Activated T-helper 17 cell treated with anti-CD3 and anti-CD28 coated beads, Interleukin-2, amount 50 U/mL, for 72 hours (primary cell): ENCODE measurements around the gene RAB3B. TPM values are rescaled to one million over a fixed set of nuclear protein-coding genes. Genes with fewer than 3 reads are reported as not detected.
A peak's percentile ranks its signal among the peaks of the same experiment; 100 is the strongest.
"Not testable (repeated sequence)": the region's sequence is repeated elsewhere in the genome, so short reads cannot be mapped to it uniquely, and the experiment has no call there.

Source experiments
- ATAC-seq: fragments of 150-1000 bp; cut with Tn5 transposase; replicated peaks from 2 replicates; pipeline ENCODE4 v1.10.0; 2021; ENCODE audit warnings: mild to moderate bottlenecking, moderate library complexity
- H3K27ac Mint-ChIP-seq: one replicate; pipeline ENCODE4 v1.8.0; 2022; ENCODE audit warnings: mixed read lengths
- H3K27me3 Mint-ChIP-seq: one replicate; pipeline ENCODE4 v1.8.0; 2022; ENCODE audit warnings: mixed read lengths
- H3K36me3 Mint-ChIP-seq: one replicate; pipeline ENCODE4 v1.8.0; 2022; ENCODE audit warnings: low read depth, mild to moderate bottlenecking, mixed read lengths
- H3K4me1 Mint-ChIP-seq: one replicate; pipeline ENCODE4 v1.8.0; 2022; ENCODE audit warnings: mixed read lengths
- H3K4me3 Mint-ChIP-seq: one replicate; pipeline ENCODE4 v1.8.0; 2022; ENCODE audit warnings: mild to moderate bottlenecking, mixed read lengths
- H3K9me3 Mint-ChIP-seq: one replicate; pipeline ENCODE4 v1.8.0; 2022; ENCODE audit warnings: mixed read lengths
- total RNA-seq, 2 donors: library from RNA; stranded (reverse); gene quantifications; one replicate each; pipeline ENCODE4 v1.2.3, GENCODE V29; 2022

RAB3B gene
- total RNA-seq, 2 donors from 2014 or later = 0.26 TPM

GRCh38 chr1:51902456-51902855 is 88.0 kb downstream of the RAB3B start:
- Mint-ChIP-seq H3K4me3 (no peak overlapping the region), H3K36me3 (no peaks in the 10 kb centered on the region), H3K9me3 (peaks cover 4% of the 10 kb centered on the region), H3K27ac (no peak overlapping the region), H3K4me1 (no peaks in the 10 kb centered on the region), H3K27me3 (peaks cover 17% of the 10 kb centered on the region)
- no peak for ATAC-seq

DNA sequence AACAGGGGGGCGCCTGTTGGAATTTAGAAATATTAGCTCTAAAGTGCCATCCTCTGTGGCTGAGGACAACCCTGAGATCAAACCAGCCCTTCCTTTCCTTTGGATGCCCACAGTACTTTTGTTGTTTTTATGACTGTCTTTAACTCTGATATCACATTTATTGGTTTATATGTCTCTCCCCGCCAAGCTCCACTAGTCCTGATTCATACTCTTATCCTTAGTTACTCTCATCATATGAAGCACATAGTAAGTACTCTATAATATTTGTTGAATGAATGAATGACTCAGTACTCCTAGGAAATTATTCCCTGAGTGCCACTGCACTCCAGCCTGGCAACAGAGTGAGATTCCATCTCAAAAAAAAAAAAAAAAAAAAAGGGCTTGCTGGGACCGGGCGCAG is 89.3 kb downstream of the RAB3B start:
- Mint-ChIP-seq H3K9me3 (no peaks in the 10 kb centered on the region), H3K4me1 (no peaks in the 10 kb centered on the region), H3K27me3 (peaks cover 18% of the 10 kb centered on the region), H3K4me3 (no peak overlapping the region), H3K36me3 (no peaks in the 10 kb centered on the region), H3K27ac (no peak overlapping the region)
- ATAC-seq = no peak

GRCh38 chr1:51899022-51899421 is 91.5 kb downstream of the RAB3B start:
- no peaks in the 10 kb centered on the region for H3K4me1 Mint-ChIP-seq
- no peak for ATAC-seq
- peaks cover 32% of the 10 kb centered on the region for H3K27me3 Mint-ChIP-seq
- H3K36me3 Mint-ChIP-seq = no peaks in the 10 kb centered on the region
- H3K27ac Mint-ChIP-seq = no peak overlapping the region
- H3K9me3 Mint-ChIP-seq = no peaks in the 10 kb centered on the region
- H3K4me3 Mint-ChIP-seq = no peak overlapping the region

DNA sequence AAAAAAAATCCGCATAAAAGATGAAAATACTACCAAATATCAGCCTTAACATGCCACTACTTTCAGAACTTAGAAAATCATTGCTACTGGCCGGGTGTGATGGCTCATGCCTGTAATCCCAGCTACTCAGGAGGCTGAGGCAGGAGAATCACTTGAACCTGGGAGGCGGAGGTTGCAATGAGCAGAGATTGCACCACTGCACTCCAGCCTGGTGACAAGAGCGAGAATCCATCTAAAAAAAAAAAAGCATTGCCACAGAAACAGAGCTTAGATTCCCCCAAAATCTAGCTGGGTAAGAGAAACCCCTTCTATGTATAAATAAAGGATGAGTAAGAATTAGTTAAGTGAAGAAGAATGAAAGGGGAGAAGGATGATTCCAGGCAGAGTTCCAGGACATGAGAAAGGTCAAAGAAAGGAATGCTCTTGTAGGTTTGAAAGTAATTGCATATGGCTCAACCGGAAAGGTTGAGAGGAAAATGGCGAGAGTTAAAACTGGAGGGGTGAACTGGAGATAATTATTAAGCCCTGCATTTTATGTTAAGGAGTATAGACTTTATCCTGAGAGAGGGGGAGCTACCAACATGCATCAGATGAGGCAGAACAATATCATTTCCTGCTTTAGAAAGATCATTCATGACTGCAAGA is 92.3 kb downstream of the RAB3B start:
- Mint-ChIP-seq H3K36me3 (no peaks in the 10 kb centered on the region), H3K4me1 (no peaks in the 10 kb centered on the region), H3K4me3 (no peak overlapping the region), H3K27me3 (peaks cover 32% of the 10 kb centered on the region), H3K27ac (no peak overlapping the region), H3K9me3 (no peaks in the 10 kb centered on the region)
- ATAC-seq = no peak

DNA sequence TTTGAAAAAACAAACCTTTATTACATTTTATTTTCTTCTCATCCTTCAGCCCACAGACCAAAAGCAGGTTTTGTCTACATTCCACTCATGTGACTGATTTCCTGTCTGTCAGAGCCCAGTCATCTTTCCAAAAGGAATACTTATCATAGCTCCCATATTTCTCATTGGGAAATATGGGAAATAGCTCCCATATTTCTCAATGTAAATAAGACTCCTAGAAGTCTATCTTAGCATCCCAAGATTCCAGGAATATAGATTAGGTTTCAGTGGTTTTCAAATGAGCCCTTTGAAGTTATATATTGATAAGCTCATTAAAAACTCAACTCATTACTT is 92.8 kb downstream of the RAB3B start:
- no peak for ATAC-seq
- Mint-ChIP-seq H3K4me1 (no peaks in the 10 kb centered on the region), H3K27me3 (peaks cover 32% of the 10 kb centered on the region), H3K36me3 (no peaks in the 10 kb centered on the region), H3K4me3 (no peak overlapping the region), H3K27ac (no peak overlapping the region), H3K9me3 (no peaks in the 10 kb centered on the region)

- not testable (repeated sequence) for H3K4me1 Mint-ChIP-seq
- H3K27me3 Mint-ChIP-seq = peaks cover 39% of the 10 kb centered on the region
Observed at GRCh38 chr1:51894748-51895147, 95.8 kb downstream of the RAB3B start.

GRCh38 chr1:51878616-51879336 is 111.7 kb downstream of the RAB3B start, which contains the start of gene NRDC:
TSS of gene NRDC (minus strand) at chr1:51878727. CDS start at chr1:51878615, 112 bp downstream.
- Mint-ChIP-seq H3K9me3 (no peaks in the 10 kb centered on the region), H3K36me3 (peaks cover 19% of the 10 kb centered on the region), H3K4me1 (peaks cover 27% of the 10 kb centered on the region), H3K27ac (no peak within 1 kb of the TSS), H3K27me3 (peaks cover 17% of the 10 kb centered on the region), H3K4me3 (no peak within 1 kb of the TSS)
- ATAC-seq = peak; percentile 95

More at GRCh38 chr1:51894748-51895147, 95.8 kb downstream of the RAB3B start:
- ATAC-seq, H3K9me3 Mint-ChIP-seq, H3K36me3 Mint-ChIP-seq, H3K4me3 Mint-ChIP-seq, H3K27ac Mint-ChIP-seq: not testable (repeated sequence)

DNA sequence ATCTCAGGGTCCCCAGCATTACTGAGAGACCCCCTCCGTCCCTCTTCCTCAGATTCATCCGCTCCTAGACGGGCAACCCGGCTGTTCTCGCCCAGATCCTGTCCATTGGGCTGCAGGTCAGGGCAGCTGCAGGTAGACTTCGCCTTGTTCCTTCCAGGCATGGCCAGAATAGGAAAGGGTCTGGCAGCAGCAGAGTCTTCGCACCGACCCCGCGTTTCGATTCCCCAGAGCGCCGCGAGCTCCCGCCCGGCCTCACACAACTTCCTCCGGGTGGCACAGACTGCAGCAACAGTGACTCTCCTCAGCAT is 112.2 kb downstream of the RAB3B start:
- Mint-ChIP-seq H3K9me3 (no peaks in the 10 kb centered on the region), H3K27ac (no peak overlapping the region), H3K4me1 (peaks cover 27% of the 10 kb centered on the region), H3K27me3 (peaks cover 15% of the 10 kb centered on the region), H3K36me3 (peaks cover 24% of the 10 kb centered on the region), H3K4me3 (no peak overlapping the region)
- ATAC-seq = no peak

- Mint-ChIP-seq H3K4me3 (no peak overlapping the region), H3K36me3 (peaks cover 27% of the 10 kb centered on the region), H3K4me1 (peaks cover 27% of the 10 kb centered on the region), H3K27ac (no peak overlapping the region), H3K27me3 (peaks cover 9% of the 10 kb centered on the region), H3K9me3 (no peaks in the 10 kb centered on the region)
- no peak for ATAC-seq
Observed at GRCh38 chr1:51877434-51878307, 112.8 kb downstream of the RAB3B start.

GRCh38 chr1:51875836-51876235 is 114.7 kb downstream of the RAB3B start:
- Mint-ChIP-seq H3K4me1 (peaks cover 36% of the 10 kb centered on the region), H3K36me3 (peaks cover 27% of the 10 kb centered on the region)

GRCh38 chr1:51875291-51875772 is 115.2 kb downstream of the RAB3B start:
- Mint-ChIP-seq H3K36me3 (peaks cover 27% of the 10 kb centered on the region), H3K27me3 (no peaks in the 10 kb centered on the region), H3K4me1 (peaks cover 41% of the 10 kb centered on the region), H3K9me3 (no peaks in the 10 kb centered on the region), H3K27ac (peak overlapping the region; percentile 22), H3K4me3 (no peak overlapping the region)
- ATAC-seq = no peak

More at GRCh38 chr1:51875836-51876235, 114.7 kb downstream of the RAB3B start:
- ATAC-seq = no peak
- Mint-ChIP-seq H3K27ac (no peak overlapping the region), H3K27me3 (peaks cover 4% of the 10 kb centered on the region), H3K9me3 (no peaks in the 10 kb centered on the region), H3K4me3 (no peak overlapping the region)

DNA sequence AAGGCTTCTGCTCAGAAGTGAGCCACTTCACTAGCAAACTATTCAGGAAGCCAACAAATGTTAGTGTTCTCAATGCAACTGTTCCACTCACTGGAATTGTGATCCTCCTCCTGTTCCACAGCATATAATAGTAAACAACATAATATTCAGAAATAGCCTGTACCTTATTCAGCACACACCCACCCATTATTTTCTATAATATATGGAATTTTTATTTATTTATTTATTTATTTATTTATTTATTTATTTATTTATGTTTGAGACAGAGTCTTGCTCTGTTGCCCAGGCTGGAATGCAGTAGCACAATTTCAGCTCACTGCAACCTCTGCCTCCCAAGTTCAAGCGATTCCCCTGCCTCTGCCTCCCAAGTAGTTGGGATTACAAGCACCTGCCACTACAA is 117.2 kb downstream of the RAB3B start:
- peaks cover 30% of the 10 kb centered on the region for H3K36me3 Mint-ChIP-seq
- not testable (repeated sequence) for H3K9me3 Mint-ChIP-seq, ATAC-seq, H3K27ac Mint-ChIP-seq, H3K27me3 Mint-ChIP-seq, H3K4me3 Mint-ChIP-seq
- peaks cover 44% of the 10 kb centered on the region for H3K4me1 Mint-ChIP-seq

DNA sequence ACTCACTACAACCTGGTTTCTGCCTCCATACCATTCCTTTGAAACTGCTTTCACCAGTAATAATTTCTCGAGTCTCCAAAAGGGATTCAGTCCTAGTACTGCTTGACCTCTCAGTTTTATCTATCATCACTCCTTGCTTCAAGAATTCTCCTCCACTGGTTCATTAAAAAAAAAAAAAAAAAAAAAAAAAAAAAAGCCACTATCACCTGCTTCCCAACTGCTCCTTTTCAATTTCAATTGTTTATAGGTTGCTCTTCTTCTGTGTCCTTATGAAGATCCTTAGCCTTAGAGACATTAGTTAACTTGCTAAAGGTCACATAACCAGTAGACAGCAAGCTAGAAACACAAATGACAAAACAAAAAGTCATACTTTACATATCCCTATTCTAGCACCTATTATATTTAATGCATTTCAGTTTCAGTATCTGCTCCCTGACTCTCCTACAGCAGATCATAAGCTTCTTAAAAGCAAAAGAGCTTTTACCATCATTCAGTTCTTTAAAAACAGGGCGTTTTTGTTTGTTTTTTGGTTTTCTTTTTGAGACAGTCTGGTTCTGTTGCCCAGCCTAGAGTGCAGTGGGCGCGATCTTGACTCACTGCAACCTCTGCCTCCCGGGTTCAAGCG is 119.0 kb downstream of the RAB3B start:
- Mint-ChIP-seq H3K27me3 (no peaks in the 10 kb centered on the region), H3K9me3 (no peaks in the 10 kb centered on the region), H3K36me3 (peaks cover 36% of the 10 kb centered on the region), H3K27ac (peak overlapping the region; percentile 11), H3K4me1 (peaks cover 44% of the 10 kb centered on the region), H3K4me3 (peak overlapping the region; percentile 2)
- no peak for ATAC-seq

GRCh38 chr1:51870603-51871350 is 119.7 kb downstream of the RAB3B start:
- peak overlapping the region; percentile 11 for H3K27ac Mint-ChIP-seq
- peaks cover 40% of the 10 kb centered on the region for H3K4me1 Mint-ChIP-seq
- no peak for ATAC-seq
- peaks cover 43% of the 10 kb centered on the region for H3K36me3 Mint-ChIP-seq
- no peak overlapping the region for H3K4me3 Mint-ChIP-seq
- H3K9me3 Mint-ChIP-seq = no peaks in the 10 kb centered on the region
- H3K27me3 Mint-ChIP-seq = no peaks in the 10 kb centered on the region
